ENCODE results near the gene LENEP.

Gene LENEP

DNA sequence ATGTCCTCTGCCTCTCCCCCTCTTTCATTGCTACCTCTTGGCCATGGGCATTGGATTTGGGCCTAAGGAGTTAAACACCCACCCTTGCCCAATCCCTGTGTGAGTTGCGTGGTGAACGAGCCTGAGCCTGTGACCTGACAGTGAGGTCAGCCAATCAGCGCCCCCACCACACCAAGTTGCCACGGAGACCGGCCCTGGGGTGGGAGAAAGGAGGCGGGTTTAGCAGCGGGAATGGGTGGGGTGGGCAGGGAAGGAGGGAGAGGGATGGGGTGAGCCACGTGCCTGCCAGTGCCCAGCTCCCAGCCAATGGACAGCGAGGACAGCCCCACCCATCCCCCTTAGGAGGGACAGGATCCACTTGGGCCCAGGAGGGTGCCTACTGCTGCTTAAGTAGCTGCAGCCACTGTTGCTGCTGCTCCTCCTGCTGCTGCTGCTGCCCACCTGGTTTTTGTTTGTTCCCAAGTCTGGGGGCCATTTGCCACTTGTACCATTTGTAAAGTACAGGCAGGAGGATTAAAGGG lies 18.7 kb downstream of the LENEP start:
- peak; percentile 72 for DNase-seq

DNA sequence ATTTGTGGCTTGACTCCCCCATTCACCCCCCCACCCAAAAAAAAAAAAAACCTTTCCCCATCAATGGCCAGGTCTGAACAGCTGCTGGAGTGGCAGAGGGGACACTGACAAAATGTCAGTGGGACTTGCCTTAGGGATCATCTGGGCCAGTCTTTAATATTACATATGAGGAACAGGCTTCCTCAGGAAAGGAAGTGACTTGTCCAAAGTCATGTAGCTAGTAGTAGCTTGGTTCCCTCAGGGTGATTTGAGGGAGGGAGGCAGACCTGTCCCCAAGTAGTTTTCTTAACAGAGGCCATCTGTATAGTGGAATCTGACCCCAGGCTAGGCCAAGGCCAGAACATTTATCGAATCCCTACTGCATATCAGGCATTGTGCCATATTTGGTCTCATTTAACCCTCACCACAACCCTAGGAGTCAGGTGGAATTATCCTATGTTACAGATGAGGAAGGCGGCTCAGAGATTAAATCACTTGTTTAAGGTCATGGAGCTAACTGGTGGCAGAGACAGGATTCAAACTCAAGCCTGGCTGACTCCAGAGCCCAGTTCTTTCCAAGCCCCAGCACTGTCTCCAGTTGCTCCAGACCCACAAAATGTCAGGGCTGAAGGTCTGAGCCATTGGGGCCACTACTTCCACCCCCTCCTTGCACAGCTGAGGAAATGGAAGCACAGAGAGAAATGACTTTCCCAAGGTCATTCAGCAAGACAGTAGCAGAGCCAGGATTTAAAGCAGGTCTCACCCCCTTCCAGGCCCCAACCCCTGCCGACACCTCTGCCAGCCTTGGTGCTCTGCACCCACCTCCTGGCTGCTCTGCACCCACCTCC lies 19.6 kb downstream of the LENEP start:
- no peak for DNase-seq

DNA sequence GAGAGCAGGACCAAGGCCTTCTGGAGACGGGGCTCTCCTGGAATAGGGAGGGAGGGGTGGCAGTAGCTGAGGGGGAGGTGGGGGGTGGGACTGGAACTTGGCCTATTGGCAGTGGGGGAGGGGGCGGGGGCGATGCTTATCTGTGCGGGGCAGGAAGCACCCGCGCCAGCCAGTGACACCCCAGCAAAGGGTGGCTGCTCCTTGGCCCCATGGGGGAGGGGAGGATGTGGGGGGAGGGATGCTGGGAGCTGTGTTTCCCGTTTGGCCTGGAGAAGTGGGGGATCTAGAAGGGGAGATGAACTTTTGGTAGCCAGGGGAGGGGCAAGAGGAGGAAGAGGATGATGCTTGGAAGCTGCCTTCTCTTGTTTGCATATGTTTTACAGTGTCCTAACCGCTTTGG lies 20.2 kb downstream of the LENEP start:
- DNase-seq: no peak

DNA sequence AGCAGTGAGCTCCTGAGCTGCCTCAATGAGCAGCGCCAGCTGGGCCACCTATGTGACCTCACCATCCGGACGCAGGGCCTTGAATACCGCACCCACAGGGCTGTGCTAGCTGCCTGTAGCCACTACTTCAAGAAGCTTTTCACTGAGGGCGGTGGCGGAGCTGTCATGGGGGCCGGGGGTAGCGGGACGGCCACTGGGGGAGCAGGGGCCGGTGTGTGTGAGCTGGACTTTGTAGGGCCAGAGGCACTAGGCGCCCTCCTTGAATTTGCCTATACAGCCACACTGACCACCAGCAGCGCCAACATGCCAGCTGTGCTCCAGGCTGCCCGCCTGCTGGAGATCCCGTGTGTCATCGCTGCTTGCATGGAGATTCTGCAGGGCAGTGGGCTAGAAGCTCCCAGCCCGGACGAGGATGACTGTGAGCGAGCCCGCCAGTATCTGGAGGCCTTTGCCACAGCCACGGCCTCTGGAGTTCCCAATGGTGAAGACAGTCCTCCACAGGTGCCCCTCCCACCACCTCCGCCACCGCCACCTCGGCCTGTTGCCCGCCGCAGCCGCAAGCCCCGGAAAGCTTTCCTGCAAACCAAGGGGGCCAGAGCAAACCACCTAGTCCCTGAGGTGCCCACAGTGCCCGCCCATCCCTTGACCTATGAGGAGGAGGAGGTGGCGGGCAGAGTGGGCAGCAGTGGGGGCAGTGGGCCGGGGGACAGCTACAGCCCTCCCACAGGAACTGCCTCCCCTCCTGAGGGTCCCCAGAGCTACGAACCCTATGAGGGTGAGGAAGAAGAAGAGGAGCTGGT lies 21.5 kb downstream of the LENEP start:
- no peak for DNase-seq

DNA sequence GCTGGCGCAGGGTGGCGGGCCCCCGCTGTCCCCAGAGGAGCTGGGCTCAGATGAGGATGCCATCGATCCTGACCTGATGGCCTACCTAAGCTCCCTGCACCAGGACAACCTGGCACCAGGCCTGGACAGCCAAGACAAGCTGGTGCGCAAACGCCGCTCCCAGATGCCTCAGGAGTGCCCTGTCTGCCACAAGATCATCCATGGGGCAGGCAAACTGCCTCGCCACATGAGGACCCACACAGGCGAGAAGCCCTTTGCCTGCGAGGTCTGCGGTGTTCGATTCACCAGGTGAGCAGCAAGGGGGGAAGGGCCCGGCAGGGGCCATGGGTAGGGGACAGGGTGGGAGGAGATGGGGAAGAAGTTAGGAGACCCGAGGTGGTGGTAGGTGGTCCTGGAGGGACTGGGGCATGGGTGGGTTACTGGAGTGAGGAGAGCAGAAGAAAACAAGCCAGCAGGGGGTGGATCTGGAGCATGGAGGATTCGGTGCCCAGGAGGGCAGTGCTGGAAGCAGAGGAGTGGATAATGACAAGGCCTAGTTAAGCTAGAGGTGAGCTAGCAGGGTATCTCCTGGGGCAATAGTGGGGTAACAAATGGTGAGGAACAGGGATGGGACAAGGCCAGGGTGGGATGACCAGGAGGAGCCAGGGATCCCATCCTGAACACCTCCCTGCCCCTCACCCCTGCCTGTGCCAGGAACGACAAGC lies 22.3 kb downstream of the LENEP start:
- no peak for DNase-seq

DNA sequence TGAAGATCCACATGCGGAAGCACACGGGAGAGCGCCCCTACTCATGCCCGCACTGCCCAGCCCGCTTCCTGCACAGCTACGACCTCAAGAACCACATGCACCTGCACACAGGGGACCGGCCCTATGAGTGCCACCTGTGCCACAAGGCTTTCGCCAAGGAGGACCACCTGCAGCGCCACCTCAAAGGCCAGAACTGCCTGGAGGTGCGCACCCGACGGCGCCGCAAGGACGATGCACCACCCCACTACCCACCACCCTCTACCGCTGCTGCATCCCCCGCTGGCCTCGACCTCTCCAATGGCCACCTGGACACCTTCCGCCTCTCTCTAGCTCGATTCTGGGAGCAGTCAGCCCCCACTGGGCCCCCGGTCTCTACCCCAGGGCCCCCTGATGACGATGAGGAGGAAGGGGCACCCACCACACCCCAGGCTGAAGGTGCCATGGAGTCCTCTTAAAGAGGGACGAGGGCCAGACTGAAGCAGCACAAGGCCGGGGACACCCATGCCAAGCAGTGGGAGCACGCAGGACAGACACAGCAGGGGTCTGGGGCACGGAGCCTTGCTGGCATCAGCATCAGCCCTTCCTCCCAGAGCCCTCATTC lies 22.9 kb downstream of the LENEP start:
- DNase-seq: no peak

DNA sequence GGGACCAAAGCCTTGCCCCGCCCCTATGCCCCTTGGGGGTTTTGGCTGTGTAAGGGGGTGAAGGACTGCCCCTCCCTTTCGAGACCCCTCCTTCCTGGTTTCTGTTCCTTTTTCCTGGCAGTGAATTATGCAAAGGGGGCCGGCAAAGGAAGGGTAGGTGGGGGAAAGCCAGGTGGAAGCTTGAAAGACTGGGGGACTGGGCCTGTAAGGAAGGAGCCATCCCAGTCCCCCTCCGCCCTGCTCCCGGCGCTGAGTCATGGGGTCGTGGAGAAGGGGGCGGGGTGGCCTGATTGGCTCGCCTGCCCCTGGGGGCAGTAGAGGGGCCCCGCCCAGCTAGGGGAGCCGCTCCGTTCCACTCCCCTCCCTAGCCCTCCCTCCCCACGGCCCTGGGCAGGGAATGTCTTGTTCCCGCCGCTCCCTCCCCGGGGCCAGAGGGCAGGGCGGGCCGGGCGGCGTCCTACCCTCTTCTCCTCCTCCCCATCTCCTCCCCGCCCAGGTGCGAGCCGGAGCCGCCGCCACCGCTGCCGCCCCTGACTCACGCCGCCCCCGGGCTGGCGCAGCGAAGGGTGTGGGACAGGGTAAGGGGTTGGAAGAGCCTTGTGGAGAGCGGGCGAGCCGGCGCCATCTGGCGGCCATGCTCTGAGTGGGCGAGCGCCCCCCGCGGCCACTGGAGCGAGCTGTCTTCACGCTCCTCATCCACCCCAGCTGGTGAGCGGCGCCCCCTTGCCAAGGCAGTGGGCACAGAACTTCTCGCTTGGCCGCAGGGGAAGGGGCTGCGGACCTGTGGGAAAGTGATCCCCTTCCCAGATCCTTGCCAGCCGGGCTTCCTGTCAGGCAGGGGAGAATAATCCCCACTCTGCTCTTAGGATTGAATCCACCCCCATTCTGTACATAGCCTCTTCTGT lies 23.9 kb downstream of the LENEP start:
- DNase-seq: peak; percentile 90

DNA sequence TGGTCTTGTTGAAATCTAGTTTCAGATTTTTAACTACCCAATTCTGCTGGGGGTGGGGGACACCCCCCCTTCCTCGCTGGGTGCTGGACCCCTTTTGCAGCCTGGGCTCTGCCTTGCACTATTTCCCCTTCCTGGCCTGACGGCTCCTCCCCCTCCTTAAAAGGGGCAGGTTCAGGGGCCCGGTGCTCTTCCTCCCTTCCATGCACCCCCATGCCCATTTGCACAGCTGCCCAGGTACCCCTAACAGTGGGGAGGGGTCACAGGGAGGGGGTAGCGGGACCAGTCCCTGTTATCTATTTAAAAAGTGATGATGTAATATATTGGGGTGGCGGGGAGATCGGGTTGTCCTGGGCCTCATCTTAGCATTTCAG lies 24.5 kb downstream of the LENEP start:
- DNase-seq: no peak

DNA sequence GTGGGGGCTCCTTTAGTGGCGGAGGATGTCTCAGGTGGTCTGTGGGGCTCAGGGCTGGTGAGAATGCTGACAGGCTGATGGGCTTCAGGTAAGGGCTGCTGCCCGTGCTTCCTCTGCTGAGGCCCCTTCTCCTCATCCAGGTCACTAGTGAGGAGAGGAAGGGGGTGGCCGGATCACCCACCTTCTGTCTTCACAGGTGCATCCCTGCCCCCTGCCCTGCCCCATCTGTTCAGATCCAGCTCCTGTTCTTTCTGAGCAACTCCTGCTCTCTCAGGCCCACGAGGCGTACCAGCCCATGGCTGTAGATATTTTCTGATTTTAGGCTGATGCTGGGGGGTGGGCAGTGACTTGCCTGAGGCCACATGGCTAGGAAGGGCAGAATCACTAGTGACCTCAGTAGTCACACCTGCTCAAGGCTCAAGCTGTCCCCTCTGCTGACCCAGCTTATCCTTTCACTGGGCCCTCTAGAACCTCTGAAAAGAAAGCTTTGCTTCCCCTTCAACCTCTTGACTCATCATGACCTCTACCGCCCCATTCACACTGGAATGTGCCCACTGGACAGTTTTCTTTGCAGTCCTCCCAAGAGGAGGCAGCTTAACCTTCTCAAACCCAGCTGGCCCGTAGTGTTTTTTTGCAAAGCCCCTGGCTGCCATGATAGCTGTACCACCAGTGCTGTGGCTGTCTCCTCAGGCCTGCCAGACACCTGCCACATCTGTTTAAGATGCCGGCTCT lies 25.4 kb downstream of the LENEP start:
- DNase-seq: no peak

DNA sequence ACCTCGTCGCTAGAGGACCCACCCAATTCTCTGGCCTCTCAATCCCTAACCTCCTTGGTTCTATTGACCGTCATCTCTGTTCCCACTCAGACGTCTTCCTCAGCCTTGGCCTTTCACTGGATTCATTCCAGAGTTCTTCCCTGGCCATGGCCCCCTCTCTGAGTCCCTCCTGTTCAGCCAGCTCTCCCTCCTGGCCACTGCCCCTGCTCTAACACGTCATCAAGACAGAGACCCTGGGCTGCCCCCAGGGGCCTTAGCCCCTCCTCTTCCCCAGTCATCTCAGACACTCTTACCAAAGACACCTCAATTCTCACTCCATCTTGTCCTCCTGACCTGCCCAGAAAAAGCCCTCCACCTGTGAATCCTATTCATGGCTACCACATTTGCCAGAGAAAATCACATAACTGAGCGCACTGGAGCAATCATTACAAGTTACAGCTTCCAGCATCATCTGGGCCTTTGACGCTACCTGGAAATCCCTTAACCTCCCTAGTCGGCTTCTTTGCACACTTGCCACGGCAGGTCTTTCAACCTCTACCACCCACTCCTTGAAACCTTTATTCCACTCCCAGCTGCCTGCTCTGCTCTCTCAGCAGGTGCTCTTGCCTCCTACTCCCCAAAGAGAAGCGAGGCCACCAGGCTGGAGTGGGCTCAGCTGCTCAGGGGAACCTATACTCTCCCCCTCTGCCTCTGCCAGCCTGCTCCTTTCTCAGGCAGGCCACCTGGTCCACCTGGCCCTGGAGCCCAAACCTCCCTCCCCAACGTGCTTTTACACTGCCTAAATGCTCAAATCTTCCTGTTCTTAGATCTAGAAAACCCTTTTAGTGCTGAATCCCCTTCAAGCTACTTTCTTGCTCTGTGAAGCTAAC lies 26.2 kb downstream of the LENEP start:
- DNase-seq: no peak

DNA sequence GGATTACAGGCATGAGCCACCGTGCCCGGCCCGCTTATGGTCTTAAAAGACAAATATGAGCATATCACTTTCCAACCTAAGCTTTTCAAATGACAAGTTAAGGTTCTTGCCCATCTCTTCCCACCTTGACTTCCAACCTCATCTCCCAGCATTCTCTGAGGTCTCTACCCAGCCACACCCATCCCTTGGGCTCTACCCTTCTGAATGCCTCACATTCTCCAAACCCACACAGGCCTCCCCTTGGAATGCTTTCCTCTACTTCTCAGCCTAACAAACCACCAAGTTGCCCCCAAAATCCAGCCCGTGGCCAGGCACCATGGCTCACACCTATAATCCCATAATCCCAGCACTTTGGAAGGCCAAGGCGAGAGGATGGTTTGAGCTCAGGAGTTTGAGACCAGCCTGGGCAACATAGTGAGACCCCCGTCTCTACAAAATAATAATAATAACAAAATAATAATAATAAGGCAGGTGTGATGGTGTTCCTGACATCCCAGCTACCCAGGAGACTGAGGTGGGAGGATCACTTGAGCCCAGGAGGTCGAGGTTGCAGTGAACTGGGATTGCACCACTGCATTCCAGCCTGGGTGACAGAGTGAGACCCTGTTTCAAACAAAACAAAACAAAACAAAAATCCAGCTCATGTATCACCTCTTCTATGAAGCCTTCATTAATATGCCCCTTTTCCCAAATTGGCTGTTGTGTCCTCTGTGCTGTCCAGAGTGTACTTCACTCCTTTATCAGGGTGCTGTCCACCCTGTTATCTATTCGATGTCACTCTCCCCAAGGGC lies 28.9 kb downstream of the LENEP start:
- DNase-seq: no peak

DNA sequence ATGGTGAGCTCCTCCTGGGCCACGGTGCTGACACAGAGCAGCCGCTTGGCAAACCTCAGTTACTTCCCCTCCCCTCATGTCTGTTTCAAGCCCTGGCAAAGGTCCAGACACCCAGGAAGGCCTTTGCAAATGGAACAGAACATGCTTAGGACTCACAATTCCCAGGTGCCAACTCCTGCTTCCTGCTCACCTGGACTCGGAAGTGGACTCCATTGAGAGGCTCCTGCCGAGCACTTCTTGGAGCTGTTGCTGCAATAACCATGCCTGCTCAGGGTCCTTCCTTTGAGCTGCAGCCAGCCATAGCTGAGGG lies 29.5 kb downstream of the LENEP start:
- no peak for DNase-seq

DNA sequence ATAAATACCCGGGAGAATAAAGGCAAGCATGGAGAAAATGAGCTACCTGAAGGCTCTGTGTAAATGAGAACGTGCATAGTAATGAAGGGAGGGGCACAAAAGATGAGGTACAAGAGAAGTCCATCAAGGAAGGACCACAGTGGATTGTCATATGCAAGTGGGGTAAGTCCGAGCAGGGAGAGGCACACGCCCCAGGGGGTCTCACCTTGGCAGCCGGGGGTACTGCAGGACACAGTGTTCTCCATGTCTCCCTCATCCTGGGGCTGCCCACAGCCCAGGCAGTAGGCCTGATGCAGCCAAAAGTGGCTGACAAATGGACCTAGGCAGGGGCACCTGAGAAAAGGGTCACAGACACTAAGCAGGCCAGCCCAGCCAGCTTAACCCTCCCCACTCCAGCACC lies 30.2 kb downstream of the LENEP start:
- DNase-seq: no peak

DNA sequence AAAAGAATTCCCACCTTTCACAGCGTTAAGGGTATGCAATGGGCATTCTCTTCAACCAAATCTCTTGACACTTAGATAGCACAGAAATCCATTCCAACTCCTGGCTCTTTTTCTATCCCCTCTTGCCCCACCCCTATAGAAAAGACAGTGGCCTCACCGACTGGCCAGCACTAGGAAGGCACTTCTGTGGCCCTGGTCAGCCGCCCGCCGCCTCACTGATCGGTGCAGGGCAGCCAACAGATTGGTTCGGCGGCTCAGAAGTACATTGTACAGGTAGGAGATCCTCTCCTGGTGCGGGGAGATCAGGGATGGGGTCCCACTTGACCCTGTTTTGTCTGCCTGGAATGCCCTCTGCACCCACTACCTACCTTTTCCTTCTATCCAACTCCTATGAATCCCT lies 30.9 kb downstream of the LENEP start:
- DNase-seq: no peak

DNA sequence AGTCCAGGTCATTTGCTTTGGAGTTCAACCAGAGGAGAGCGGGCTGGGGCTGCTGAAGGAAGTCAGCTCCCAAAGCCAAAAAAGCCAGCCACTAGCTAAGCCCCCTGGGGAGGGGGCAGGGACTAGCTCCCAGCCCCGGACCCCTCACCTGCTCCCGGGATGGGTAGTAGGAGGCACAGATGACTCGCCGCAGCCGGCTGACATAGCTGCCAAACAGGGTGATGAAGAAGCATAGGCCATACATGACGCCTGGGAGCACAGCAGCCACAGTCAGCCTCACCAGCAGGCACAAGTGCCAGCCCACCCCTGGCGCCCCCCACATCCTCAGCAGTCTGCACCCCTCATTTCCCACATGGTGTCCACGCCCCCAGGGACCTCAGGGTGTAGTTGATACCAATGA lies 32.8 kb downstream of the LENEP start:
- DNase-seq: no peak

DNA sequence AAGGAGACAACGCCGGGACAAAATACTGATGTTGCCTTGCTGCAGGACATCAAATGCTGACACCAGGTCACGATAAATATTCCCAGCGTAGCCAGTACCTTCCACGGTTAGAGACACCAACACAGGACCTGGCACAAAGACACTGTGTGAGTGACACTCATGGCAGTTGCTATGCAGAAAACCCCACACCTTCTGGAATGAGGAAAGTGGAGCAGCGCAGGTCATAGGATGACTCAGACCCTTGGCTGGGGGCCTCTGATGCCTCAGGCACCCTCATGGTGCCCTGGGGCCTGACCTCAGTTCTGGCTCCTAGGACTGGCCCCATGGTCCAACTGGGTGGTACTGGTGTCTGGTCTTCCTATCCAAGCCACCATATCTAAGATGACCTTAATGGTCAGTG lies 33.2 kb downstream of the LENEP start:
- no peak for DNase-seq

DNA sequence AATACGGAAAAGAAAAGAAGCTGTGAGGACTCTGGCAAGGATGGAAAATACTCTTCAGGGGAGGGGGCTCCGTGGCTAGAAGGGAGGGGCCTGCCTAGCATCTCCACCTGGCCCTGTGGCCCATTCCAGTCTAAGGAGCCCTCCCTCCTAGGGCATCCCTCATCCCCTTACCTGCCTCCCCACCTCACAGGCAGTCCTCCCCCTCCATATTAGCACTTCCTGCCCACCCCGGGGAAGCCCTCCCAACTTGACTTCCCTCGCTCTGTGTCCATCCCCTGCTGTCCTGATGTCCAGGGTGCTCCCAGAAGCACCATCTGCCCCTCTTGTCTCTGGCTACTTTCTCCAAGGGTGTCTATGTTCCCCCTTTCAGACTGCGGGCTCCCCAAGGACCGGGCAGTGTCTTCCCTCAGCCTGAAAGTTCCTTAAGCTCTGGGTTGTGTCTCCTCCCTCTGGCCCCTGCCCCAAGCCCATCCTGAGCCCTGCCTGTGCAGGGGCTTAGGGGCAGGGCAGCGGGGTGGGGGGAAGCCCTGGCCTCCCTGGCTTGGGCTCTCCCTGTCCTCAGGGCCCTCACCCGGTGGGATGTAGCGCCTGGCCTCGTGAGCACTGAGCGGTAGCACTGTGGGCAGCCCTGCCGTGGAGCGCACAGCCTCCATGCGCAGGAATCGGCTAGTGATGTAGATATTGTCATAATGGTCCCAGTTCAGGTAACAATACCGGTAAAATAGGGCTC lies 36.3 kb downstream of the LENEP start:
- DNase-seq: no peak

DNA sequence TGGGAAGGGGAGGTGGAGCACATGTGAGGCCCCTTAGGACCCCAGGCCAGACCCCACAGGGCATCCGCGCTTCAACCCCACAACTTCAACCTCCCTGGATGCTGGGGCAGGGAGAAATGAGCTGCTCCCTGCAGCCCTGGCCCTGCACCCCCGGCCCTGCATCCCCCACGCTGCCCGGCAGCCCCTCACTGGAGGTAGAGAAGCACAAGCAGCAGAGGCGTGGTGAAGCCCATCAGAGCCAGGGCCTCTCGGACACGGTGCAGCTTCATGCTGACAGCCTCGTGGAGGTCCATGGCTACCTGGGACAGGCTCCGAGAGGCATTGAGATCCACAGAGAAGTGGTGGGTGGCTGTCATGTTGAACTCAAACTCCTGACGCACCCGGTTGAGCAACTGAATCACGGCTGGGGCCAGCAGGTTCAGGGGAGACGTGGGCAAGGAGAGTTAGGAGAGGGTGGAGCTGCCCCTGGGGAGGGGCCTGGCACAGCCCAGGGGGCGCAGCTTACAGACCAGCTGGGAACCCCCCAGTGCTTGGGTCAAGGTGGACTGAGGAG lies 36.9 kb downstream of the LENEP start:
- DNase-seq: no peak

DNA sequence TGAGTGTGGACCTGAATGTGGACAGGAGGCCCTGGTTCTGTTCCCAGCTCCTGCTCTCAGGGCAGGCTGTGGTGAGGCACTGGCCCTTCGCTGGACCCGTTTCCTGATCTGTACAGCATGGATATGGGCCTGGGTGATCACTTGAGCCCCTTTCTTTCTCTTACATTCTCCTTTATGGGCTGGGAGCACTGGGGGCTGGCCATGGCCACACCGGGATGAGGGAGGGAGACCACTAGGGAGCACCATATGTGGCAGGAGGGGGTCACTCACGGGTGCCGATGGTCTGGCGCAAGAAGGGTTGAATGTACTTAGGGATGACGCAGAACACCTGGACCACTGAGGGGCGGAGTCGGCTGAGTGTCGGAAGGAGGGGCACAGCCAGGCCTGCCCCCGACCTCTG lies 37.5 kb downstream of the LENEP start:
- no peak for DNase-seq

Measured in activated CD4-positive, alpha-beta T cell treated with anti-CD3 and anti-CD28 coated beads, Interleukin-2, amount 50 U/mL, for 16 hours (primary cell).